Esophagus squamous epithelium (tissue), 5 donors: ENCODE results near the gene SIGLEC9. TPM values are rescaled to one million over a fixed set of nuclear protein-coding genes. Genes with fewer than 3 reads are reported as not detected.

Source experiments
- DNase-seq: peaks from one replicate; lab custom pipeline; 2025; lab: John Stamatoyannopoulos, UW
- H3K27ac ChIP-seq, 4 donors: fragments of 200-600 bp; sonication (generic); one replicate each; pipeline ENCODE4 v1.5.1; 2016 to 2019; ENCODE audit warnings: mild to moderate bottlenecking in 1 of 4
- H3K27me3 ChIP-seq, 4 donors: fragments of 200-600 bp; sonication (generic); 1 replicate in 3 of 4; 2 replicates in 1 of 4; pipeline versions ENCODE4 v1.5.1 to v1.6.0; 2017 to 2021; ENCODE audit warnings: antibody characterized with exemption in 1 of 4
- H3K36me3 ChIP-seq, 3 donors: fragments of 200-600 bp; sonication (generic); one replicate each; pipeline ENCODE4 v1.5.1; 2016 to 2019
- H3K4me1 ChIP-seq, 3 donors: fragments of 200-600 bp; sonication (generic); one replicate each; pipeline ENCODE4 v1.5.1; 2017 to 2019
- H3K4me3 ChIP-seq, 4 donors: fragments of 200-600 bp; sonication (generic); 1 replicate in 3 of 4; 2 replicates in 1 of 4; pipeline ENCODE4 v1.5.1; 2016 to 2019; ENCODE audit warnings: mild to moderate bottlenecking in 2 of 4, moderate library complexity in 1 of 4
- H3K9me3 ChIP-seq, 3 donors: fragments of 200-600 bp; sonication (generic); one replicate each; pipeline ENCODE4 v1.5.1; 2016 to 2019
- POLR2A ChIP-seq, 4 donors: fragments of 450-650 bp; IDR thresholded peaks; one replicate each; pipeline ENCODE4 v1.6.1; 2017; ENCODE audit warnings: antibody characterized with exemption in 4 of 4, mild to moderate bottlenecking in 4 of 4, moderate library complexity in 3 of 4
- WGBS, 2 donors: methylation state at CpG; one replicate each; pipeline ENCODE4 v1.1.5; 2018; 5-methylcytosine and 5-hydroxymethylcytosine counted together
- intact Hi-C: fragments of 100-400 bp; cut with DNase I; formaldehyde crosslinking; loops from one replicate; pipeline ENCODE4 v1.15.0; 2022
- total RNA-seq, 4 donors: library from RNA; depleted of rRNA; stranded (reverse); fragments of >200 nt; gene quantifications; one replicate each; pipeline ENCODE4 v1.1.0, GENCODE V29; 2016
- TF ChIP-seq, protein P1 (sequence below), 6 experiments: fragments of 450-650 bp in 4 of 6; fragments of 200-600 bp in 2 of 6; sonication (generic) in 2 of 6; IDR thresholded peaks; one replicate each; pipeline ENCODE4 v1.5.1; 2016 to 2019; ENCODE audit warnings: antibody characterized with exemption in 6 of 6, mild to moderate bottlenecking in 4 of 6, moderate library complexity in 4 of 6
- donor health status: DM: yes; HTN: yes; CAD: no.

Gene SIGLEC9
- total RNA-seq, 4 donors from 2014 or later, result 0.49 to 4.4 (median 2.4) TPM

DNA sequence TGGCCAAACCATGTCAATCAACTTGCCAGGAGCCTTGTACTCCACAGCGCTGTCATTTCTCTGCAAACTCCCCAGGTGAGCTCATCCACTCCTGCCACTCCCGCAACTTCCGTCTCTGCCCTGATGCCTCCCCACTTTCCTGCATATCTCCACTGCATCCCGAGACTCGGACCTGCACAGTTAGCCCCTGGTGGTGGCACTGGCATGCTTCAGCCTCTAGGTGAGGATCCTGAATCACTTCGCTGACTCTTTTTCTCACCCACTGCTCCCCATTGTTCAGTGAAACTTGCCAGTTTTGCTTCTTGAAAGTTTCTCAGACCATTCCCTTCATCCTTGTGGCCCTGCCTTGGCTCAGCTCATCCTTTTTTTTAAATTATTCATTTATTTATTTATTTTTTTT is 13.1 kb upstream of the SIGLEC9 start:
- Histone ChIP-seq H3K36me3 (no peaks in the 10 kb centered on the region), H3K27ac (peak overlapping the region in 1 of 4 donors; percentile 85), H3K4me1 (peaks cover 18 to 39% (median 22%) of the 10 kb centered on the region in 3 donors), H3K4me3 (no peak overlapping the region), H3K9me3 (no peaks in the 10 kb centered on the region), H3K27me3 (peaks cover 0 to 16% (median 0%) of the 10 kb centered on the region in 4 donors)
- intact Hi-C loops, result no loop called here
- DNase-seq, result no peak
- WGBS, 2 donors, result 33 to 47% methylated on average over 6 of the region's 6 CpGs
- no peak for TF ChIP-seq POLR2A (IDR thresholded peaks at IDR 0.05)
- TF ChIP-seq, protein P1, sequence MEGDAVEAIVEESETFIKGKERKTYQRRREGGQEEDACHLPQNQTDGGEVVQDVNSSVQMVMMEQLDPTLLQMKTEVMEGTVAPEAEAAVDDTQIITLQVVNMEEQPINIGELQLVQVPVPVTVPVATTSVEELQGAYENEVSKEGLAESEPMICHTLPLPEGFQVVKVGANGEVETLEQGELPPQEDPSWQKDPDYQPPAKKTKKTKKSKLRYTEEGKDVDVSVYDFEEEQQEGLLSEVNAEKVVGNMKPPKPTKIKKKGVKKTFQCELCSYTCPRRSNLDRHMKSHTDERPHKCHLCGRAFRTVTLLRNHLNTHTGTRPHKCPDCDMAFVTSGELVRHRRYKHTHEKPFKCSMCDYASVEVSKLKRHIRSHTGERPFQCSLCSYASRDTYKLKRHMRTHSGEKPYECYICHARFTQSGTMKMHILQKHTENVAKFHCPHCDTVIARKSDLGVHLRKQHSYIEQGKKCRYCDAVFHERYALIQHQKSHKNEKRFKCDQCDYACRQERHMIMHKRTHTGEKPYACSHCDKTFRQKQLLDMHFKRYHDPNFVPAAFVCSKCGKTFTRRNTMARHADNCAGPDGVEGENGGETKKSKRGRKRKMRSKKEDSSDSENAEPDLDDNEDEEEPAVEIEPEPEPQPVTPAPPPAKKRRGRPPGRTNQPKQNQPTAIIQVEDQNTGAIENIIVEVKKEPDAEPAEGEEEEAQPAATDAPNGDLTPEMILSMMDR (IDR thresholded peaks at IDR 0.05), result peak in 2 of 6 experiments; percentile 22 to 57

DNA sequence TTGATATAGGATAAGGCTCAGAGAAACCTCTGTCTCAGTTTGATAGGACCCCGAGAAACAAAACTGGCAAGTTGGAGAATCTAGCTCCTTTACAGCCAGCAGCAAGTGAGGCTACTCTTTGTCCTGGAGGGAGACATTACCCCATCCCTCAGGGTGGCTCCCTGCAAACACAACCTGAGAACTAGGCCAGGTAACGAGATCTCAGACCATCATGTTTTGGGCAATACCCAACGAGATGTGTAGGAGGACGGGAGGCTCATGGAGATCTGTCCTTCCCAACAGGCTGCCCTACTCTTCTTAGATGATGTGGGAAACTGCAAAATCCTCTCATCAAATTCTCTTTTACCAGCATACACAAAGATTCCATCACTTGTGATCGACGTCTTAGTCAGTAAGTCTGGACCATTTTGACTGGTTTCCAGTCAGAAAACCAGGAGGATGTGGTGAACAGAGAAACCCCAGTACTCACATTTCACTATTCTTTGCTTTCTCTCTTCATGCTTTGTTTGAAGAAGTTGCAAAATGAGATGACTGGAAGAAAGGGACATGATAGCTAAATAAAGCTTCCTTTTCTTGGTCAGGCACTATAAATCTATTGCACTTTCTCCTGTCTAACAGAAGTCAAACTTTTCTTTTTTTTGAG is 10.5 kb upstream of the SIGLEC9 start:
- TF ChIP-seq, protein P1 (IDR thresholded peaks at IDR 0.05), result no peak
- no peak for TF ChIP-seq POLR2A (IDR thresholded peaks at IDR 0.05)
- Histone ChIP-seq H3K27ac (no peak overlapping the region), H3K36me3 (no peaks in the 10 kb centered on the region), H3K4me3 (no peak overlapping the region), H3K9me3 (no peaks in the 10 kb centered on the region), H3K27me3 (peaks cover 0 to 25% (median 0%) of the 10 kb centered on the region in 4 donors), H3K4me1 (peaks cover 3 to 20% (median 5%) of the 10 kb centered on the region in 3 donors)
- WGBS, 2 donors, result 79 to 80% methylated on average over 4 to 6 of the region's 6 CpGs
- DNase-seq, result no peak
- intact Hi-C loops, result no loop called here

DNA sequence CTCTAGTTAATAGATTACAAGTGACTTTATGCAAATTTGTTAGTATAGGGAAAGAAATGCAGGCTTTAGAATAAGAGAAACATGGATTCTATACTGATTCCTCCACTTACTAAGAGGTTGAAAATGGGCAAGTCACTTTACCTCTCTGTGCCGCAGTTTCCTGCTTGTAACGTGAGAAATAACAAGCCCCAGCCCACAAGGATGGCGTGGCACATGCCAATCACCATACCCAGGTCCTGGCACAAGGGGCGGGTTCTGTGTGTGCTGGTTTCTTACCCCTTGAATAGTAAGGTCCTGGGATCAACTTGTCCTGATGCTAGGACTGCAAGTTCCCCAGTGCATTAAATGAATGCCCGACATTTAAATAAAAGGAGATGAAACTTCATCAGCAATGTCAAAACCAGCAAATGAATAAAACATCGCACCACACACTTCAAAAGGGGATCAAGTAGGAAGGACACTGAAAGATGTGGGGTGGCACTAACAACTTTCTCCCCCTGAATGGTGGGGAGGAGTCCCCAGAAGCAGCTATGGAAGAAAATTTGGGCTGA is 7.9 kb upstream of the SIGLEC9 start:
- Histone ChIP-seq H3K4me3 (no peak overlapping the region), H3K4me1 (no peaks in the 10 kb centered on the region), H3K36me3 (no peaks in the 10 kb centered on the region), H3K27ac (no peak overlapping the region), H3K27me3 (peaks cover 0 to 25% (median 0%) of the 10 kb centered on the region in 4 donors), H3K9me3 (no peaks in the 10 kb centered on the region)
- WGBS, 2 donors, result 52 to 59% methylated on average over 5 of the region's 6 CpGs
- TF ChIP-seq POLR2A (IDR thresholded peaks at IDR 0.05), result no peak
- TF ChIP-seq, protein P1 (IDR thresholded peaks at IDR 0.05), result no peak
- no peak for DNase-seq
- intact Hi-C loops, result no loop called here

DNA sequence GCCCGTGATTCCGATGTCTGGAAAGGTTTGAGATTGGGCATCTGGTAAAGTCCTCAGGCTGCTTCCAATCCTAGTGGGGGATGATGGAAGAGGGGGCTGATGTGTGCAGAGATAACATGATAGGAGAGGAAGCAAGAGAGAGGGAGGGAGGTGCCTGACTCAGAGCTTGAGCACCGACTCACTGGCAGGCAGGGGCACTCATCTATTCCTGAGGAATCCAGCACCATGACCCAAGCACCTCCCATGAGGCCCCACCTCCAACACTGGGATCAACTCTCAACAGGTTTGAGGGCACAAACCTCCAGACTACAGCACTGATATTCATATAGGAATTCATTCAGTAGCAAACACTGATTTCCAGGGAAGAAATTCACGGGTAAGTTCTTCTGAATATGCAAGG is 5.6 kb upstream of the SIGLEC9 start:
- H3K4me1 ChIP-seq, result peaks cover 0 to 4% (median 0%) of the 10 kb centered on the region in 3 donors
- no peaks in the 10 kb centered on the region for H3K36me3 ChIP-seq
- H3K4me3 ChIP-seq, result no peak overlapping the region
- WGBS, 2 donors, result 50 to 54% methylated on average over 4 of the region's 4 CpGs
- no peaks in the 10 kb centered on the region for H3K9me3 ChIP-seq
- DNase-seq, result no peak
- intact Hi-C loops, result no loop called here
- peaks cover 0 to 23% (median 0%) of the 10 kb centered on the region in 4 donors for H3K27me3 ChIP-seq
- no peak overlapping the region for H3K27ac ChIP-seq
- TF ChIP-seq, protein P1 (IDR thresholded peaks at IDR 0.05), result no peak
- no peak for TF ChIP-seq POLR2A (IDR thresholded peaks at IDR 0.05)

DNA sequence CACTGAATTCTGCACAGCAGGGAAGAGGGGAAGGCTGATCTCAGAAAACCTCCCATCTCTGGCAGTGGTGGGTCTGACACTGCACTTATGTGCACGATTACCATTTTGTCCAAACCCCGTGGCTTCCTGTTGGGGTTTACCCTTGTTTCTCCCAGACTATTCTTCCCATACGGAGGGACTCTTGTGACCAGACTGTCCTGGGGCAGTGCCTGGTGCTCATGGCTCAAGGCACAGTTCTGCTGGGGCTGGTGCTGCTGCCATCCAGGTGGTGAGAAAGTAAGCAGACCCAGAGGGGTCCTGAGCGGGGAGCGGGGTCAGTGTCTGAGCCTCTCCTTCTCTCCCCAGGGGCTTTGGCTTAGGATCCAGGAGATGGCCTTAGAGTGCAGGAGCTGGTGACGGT is 5.1 kb upstream of the SIGLEC9 start:
- WGBS, 2 donors, result 42 to 73% methylated on average over 2 to 3 of the region's 6 CpGs
- Histone ChIP-seq H3K27ac (no peak overlapping the region), H3K27me3 (peaks cover 0 to 27% (median 0%) of the 10 kb centered on the region in 4 donors), H3K36me3 (no peaks in the 10 kb centered on the region), H3K9me3 (no peaks in the 10 kb centered on the region), H3K4me3 (no peak overlapping the region), H3K4me1 (peaks cover 0 to 5% (median 0%) of the 10 kb centered on the region in 3 donors)
- TF ChIP-seq, protein P1 (IDR thresholded peaks at IDR 0.05), result no peak
- no peak for TF ChIP-seq POLR2A (IDR thresholded peaks at IDR 0.05)
- no peak for DNase-seq
- intact Hi-C loops, result no loop called here
